ENCODE data around the gene GALNT2. TPM values are rescaled to one million over a fixed set of nuclear protein-coding genes. Genes with fewer than 3 reads are reported as not detected.

The GALNT2 gene
- total and polyA plus RNA-seq, 12 donors, result 22.3 to 220 (median 85.7) TPM

- WGBS, 4 donors, result 72 to 79% (median 75%) methylated on average over 15 of the region's 15 CpGs
- intact Hi-C loops (cut with DNase I), result no loop called here
- H3K4me3 ChIP-seq, result no peak overlapping the region
- no peak for TF ChIP-seq CTCF (IDR thresholded peaks at IDR 0.05)
- TF ChIP-seq POLR2A (IDR thresholded peaks at IDR 0.05), result no peak
- no peaks in the 10 kb centered on the region for H3K9me3 ChIP-seq (replicated peaks in 1 of 3)
- H3K27ac ChIP-seq, result peak overlapping the region in 2 of 5 donors; percentile 23 to 37
- H3K4me1 ChIP-seq (replicated peaks in 1 of 2), result peaks cover 31 to 70% of the 10 kb centered on the region in 2 donors
- DNase-seq, result peak in 1 of 7 donors; percentile 14
- no peaks in the 10 kb centered on the region for H3K36me3 ChIP-seq (replicated peaks in 1 of 2)
- H3K27me3 ChIP-seq, result no peaks in the 10 kb centered on the region
Observed at GRCh38 chr1:230149751-230150584, 82.9 kb downstream of the GALNT2 start.

GRCh38 chr1:230150615-230151014, 83.6 kb downstream of the GALNT2 start:
- Histone ChIP-seq H3K4me3 (no peak overlapping the region), H3K4me1 (replicated peaks in 1 of 2) (peaks cover 31 to 70% of the 10 kb centered on the region in 2 donors), H3K36me3 (replicated peaks in 1 of 2) (no peaks in the 10 kb centered on the region), H3K27ac (peak overlapping the region in 2 of 5 donors; percentile 23 to 37), H3K9me3 (replicated peaks in 1 of 3) (no peaks in the 10 kb centered on the region), H3K27me3 (no peaks in the 10 kb centered on the region)
- no peak for DNase-seq
- intact Hi-C loops (cut with DNase I), result no loop called here
- TF ChIP-seq CTCF (IDR thresholded peaks at IDR 0.05) (no peak), POLR2A (IDR thresholded peaks at IDR 0.05) (no peak)
- 72 to 85% (median 77%) methylated on average over 7 of the region's 7 CpGs for WGBS, 4 donors

GRCh38 chr1:230151924-230152468, 85.0 kb downstream of the GALNT2 start:
- DNase-seq, result no peak
- 72 to 77% (median 76%) methylated on average over 7 of the region's 7 CpGs for WGBS, 4 donors
- H3K4me1 ChIP-seq (replicated peaks in 1 of 2), result peaks cover 33 to 69% of the 10 kb centered on the region in 2 donors
- H3K4me3 ChIP-seq, result no peak overlapping the region
- H3K27ac ChIP-seq, result no peak overlapping the region
- no peaks in the 10 kb centered on the region for H3K27me3 ChIP-seq
- intact Hi-C loops (cut with DNase I), result no loop called here
- no peaks in the 10 kb centered on the region for H3K36me3 ChIP-seq (replicated peaks in 1 of 2)
- H3K9me3 ChIP-seq (replicated peaks in 1 of 3), result no peaks in the 10 kb centered on the region
- TF ChIP-seq CTCF (IDR thresholded peaks at IDR 0.05), result no peak
- no peak for TF ChIP-seq POLR2A (IDR thresholded peaks at IDR 0.05)

GRCh38 chr1:230152999-230153398, 86.0 kb downstream of the GALNT2 start:
- Histone ChIP-seq H3K27ac (peak overlapping the region in 3 of 5 donors; percentile 18 to 77 (median 72)), H3K4me3 (no peak overlapping the region), H3K27me3 (no peaks in the 10 kb centered on the region), H3K4me1 (replicated peaks in 1 of 2) (peaks cover 27 to 61% of the 10 kb centered on the region in 2 donors), H3K36me3 (replicated peaks in 1 of 2) (no peaks in the 10 kb centered on the region), H3K9me3 (replicated peaks in 1 of 3) (no peaks in the 10 kb centered on the region)
- intact Hi-C loops (cut with DNase I), result no loop called here
- WGBS, 4 donors, result 75 to 83% (median 81%) methylated on average over 6 of the region's 6 CpGs
- TF ChIP-seq POLR2A (IDR thresholded peaks at IDR 0.05) (no peak), CTCF (IDR thresholded peaks at IDR 0.05) (no peak)
- DNase-seq, result no peak

Data from adrenal gland (tissue), 12 donors.